ENCODE data around the gene PLXNA3. TPM values are rescaled to one million over a fixed set of nuclear protein-coding genes. Genes with fewer than 3 reads are reported as not detected.
A peak's percentile ranks its signal among the peaks of the same experiment; 100 is the strongest.

PLXNA3 gene
- polyA plus RNA-seq, 1 experiment: 36.0 TPM

- Histone ChIP-seq H3K36me3 (ENCODE audit: control insufficient read depth, insufficient read depth, low read length) (peaks cover 14% of the 10 kb centered on the region), H3K4me3 (ENCODE audit: low read depth, low read length) (no peak overlapping the region), H3K27me3 (ENCODE audit: control insufficient read depth, insufficient read depth, low read length) (no peaks in the 10 kb centered on the region)
- CTCF ChIA-PET: no interaction called here
- DNase-seq (ENCODE audit: low read depth): no peak
- POLR2A ChIA-PET: no interaction called here
- TF ChIP-seq CTCF (IDR thresholded peaks at IDR 0.05; ENCODE audit: insufficient read depth, low read depth, low read length): no peak
These were observed 23.5 kb upstream of the PLXNA3 start for GRCh38 chrX:154434394-154435168.

- peaks cover 16% of the 10 kb centered on the region for H3K36me3 ChIP-seq (ENCODE audit: control insufficient read depth, insufficient read depth, low read length)
- POLR2A ChIA-PET: no interaction called here
- CTCF ChIA-PET: no interaction called here
- DNase-seq (ENCODE audit: low read depth): no peak
- H3K4me3 ChIP-seq (ENCODE audit: low read depth, low read length): no peak overlapping the region
- TF ChIP-seq CTCF (IDR thresholded peaks at IDR 0.05; ENCODE audit: insufficient read depth, low read depth, low read length): no peak
- no peaks in the 10 kb centered on the region for H3K27me3 ChIP-seq (ENCODE audit: control insufficient read depth, insufficient read depth, low read length)
These were observed 22.8 kb upstream of the PLXNA3 start for GRCh38 chrX:154435171-154435733.

GRCh38 chrX:154436374-154436982 is 21.6 kb upstream of the PLXNA3 start:
- TF ChIP-seq CTCF (IDR thresholded peaks at IDR 0.05; ENCODE audit: insufficient read depth, low read depth, low read length): no peak
- no peaks in the 10 kb centered on the region for H3K27me3 ChIP-seq (ENCODE audit: control insufficient read depth, insufficient read depth, low read length)
- H3K4me3 ChIP-seq (ENCODE audit: low read depth, low read length): peak overlapping the region; percentile 76
- CTCF ChIA-PET: no interaction called here
- peaks cover 18% of the 10 kb centered on the region for H3K36me3 ChIP-seq (ENCODE audit: control insufficient read depth, insufficient read depth, low read length)
- POLR2A ChIA-PET: no interaction called here
- no peak for DNase-seq (ENCODE audit: low read depth)

GRCh38 chrX:154436983-154437752 is 20.9 kb upstream of the PLXNA3 start, which contains the start of gene GDI1:
Gene GDI1, plus strand, starts transcription at chrX:154437154. Its CDS starts 101 bp downstream, at chrX:154437255.
- no peaks in the 10 kb centered on the region for H3K27me3 ChIP-seq (ENCODE audit: control insufficient read depth, insufficient read depth, low read length)
- ChIA-PET CTCF (no interaction called here), POLR2A (no interaction called here)
- peaks cover 19% of the 10 kb centered on the region for H3K36me3 ChIP-seq (ENCODE audit: control insufficient read depth, insufficient read depth, low read length)
- peak within 1 kb of the TSS; percentile 76 for H3K4me3 ChIP-seq (ENCODE audit: low read depth, low read length)
- TF ChIP-seq CTCF (IDR thresholded peaks at IDR 0.05; ENCODE audit: insufficient read depth, low read depth, low read length): no peak
- DNase-seq (ENCODE audit: low read depth): no peak
